Measurements from ENCODE around the gene SMIM32.

The SMIM32 gene

GRCh38 chr5:136205061-136205702 lies 12.2 kb upstream of the SMIM32 start:
- no peak for TF ChIP-seq CTCF (conservative IDR thresholded peaks at IDR 0.05; ENCODE audit: low read depth, low read length)

GRCh38 chr5:136203303-136203922 lies 10.5 kb upstream of the SMIM32 start:
- Histone ChIP-seq H3K4me3 (IDR thresholded peaks at IDR 0.05; ENCODE audit: insufficient read depth, low read depth, low read length) (no peak overlapping the region), H3K4me1 (ENCODE audit: low read depth, poor library complexity, severe bottlenecking) (no peaks in the 10 kb centered on the region), H4K20me1 (ENCODE audit: insufficient read depth) (no peaks in the 10 kb centered on the region), H3K27ac (no peak overlapping the region), H2AFZ (ENCODE audit: low read depth) (no peak overlapping the region), H3K79me2 (ENCODE audit: insufficient read depth, low read depth) (no peaks in the 10 kb centered on the region), H3K4me2 (no peak overlapping the region), H3K27me3 (ENCODE audit: insufficient read depth, low read depth) (no peaks in the 10 kb centered on the region), H3K9ac (no peak overlapping the region), H3K36me3 (ENCODE audit: insufficient read depth) (no peaks in the 10 kb centered on the region)
- TF ChIP-seq CTCF (conservative IDR thresholded peaks at IDR 0.05; ENCODE audit: low read depth, low read length): no peak

More at GRCh38 chr5:136205061-136205702, 12.2 kb upstream of the SMIM32 start:
- Histone ChIP-seq H3K27ac (no peak overlapping the region), H3K4me2 (no peak overlapping the region), H3K4me1 (ENCODE audit: low read depth, poor library complexity, severe bottlenecking) (no peaks in the 10 kb centered on the region), H4K20me1 (ENCODE audit: insufficient read depth) (no peaks in the 10 kb centered on the region), H3K4me3 (IDR thresholded peaks at IDR 0.05; ENCODE audit: insufficient read depth, low read depth, low read length) (no peak overlapping the region), H3K36me3 (ENCODE audit: insufficient read depth) (no peaks in the 10 kb centered on the region), H3K27me3 (ENCODE audit: insufficient read depth, low read depth) (no peaks in the 10 kb centered on the region), H3K79me2 (ENCODE audit: insufficient read depth, low read depth) (no peaks in the 10 kb centered on the region), H3K9ac (no peak overlapping the region), H2AFZ (ENCODE audit: low read depth) (no peak overlapping the region)

GRCh38 chr5:136202469-136203205 lies 9.7 kb upstream of the SMIM32 start:
- Histone ChIP-seq H3K9ac (no peak overlapping the region), H2AFZ (ENCODE audit: low read depth) (no peak overlapping the region), H3K27me3 (ENCODE audit: insufficient read depth, low read depth) (no peaks in the 10 kb centered on the region), H3K79me2 (ENCODE audit: insufficient read depth, low read depth) (no peaks in the 10 kb centered on the region), H3K4me1 (ENCODE audit: low read depth, poor library complexity, severe bottlenecking) (no peaks in the 10 kb centered on the region), H3K4me2 (no peak overlapping the region), H4K20me1 (ENCODE audit: insufficient read depth) (no peaks in the 10 kb centered on the region), H3K4me3 (IDR thresholded peaks at IDR 0.05; ENCODE audit: insufficient read depth, low read depth, low read length) (no peak overlapping the region), H3K36me3 (ENCODE audit: insufficient read depth) (no peaks in the 10 kb centered on the region), H3K27ac (no peak overlapping the region)
- TF ChIP-seq CTCF (conservative IDR thresholded peaks at IDR 0.05; ENCODE audit: low read depth, low read length): no peak

- Histone ChIP-seq H3K9ac (no peak overlapping the region), H3K4me2 (no peak overlapping the region), H2AFZ (ENCODE audit: low read depth) (no peak overlapping the region), H3K36me3 (ENCODE audit: insufficient read depth) (no peaks in the 10 kb centered on the region), H3K79me2 (ENCODE audit: insufficient read depth, low read depth) (no peaks in the 10 kb centered on the region), H3K27me3 (ENCODE audit: insufficient read depth, low read depth) (no peaks in the 10 kb centered on the region), H3K4me3 (IDR thresholded peaks at IDR 0.05; ENCODE audit: insufficient read depth, low read depth, low read length) (no peak overlapping the region), H4K20me1 (ENCODE audit: insufficient read depth) (no peaks in the 10 kb centered on the region), H3K27ac (no peak overlapping the region), H3K4me1 (ENCODE audit: low read depth, poor library complexity, severe bottlenecking) (no peaks in the 10 kb centered on the region)
- no peak for TF ChIP-seq CTCF (conservative IDR thresholded peaks at IDR 0.05; ENCODE audit: low read depth, low read length)
These were observed 8.9 kb upstream of the SMIM32 start for GRCh38 chr5:136201870-136202269.

Data from KMS-11 (cell line).